ENCODE data around the gene FBXO41.
A peak's percentile ranks its signal among the peaks of the same experiment; 100 is the strongest.

The FBXO41 gene

DNA sequence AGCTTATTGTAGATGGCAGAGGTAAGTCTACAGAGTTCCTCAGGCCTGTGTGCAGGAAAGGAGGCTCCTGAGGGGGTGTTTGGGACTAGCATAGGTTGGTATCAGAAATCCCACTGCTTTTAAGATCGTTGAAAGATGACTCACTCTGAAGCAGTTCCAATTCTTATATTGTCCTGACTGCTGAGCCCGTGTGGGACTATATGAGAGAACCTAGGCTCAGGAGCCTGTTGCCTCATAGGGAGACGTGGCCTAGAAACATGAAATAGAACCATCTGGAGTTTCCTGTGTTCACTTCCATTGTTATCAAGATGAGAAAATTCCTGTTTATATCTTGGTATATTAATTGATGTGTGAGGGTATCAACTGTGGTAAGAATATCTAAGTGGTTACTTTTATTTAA lies 44.5 kb downstream of the FBXO41 start:
- DNase-seq (ENCODE audit: low read depth in 1 of 2, low spot score in 1 of 2) = no peak
- in situ Hi-C loops (cut with HindIII; ENCODE audit: low pct_unique_long_range_greater_than_20kb, low sequenced_read_pairs) = no loop called here
- no peak for TF ChIP-seq JUND (IDR thresholded peaks at IDR 0.05; ENCODE audit: low read depth)

DNA sequence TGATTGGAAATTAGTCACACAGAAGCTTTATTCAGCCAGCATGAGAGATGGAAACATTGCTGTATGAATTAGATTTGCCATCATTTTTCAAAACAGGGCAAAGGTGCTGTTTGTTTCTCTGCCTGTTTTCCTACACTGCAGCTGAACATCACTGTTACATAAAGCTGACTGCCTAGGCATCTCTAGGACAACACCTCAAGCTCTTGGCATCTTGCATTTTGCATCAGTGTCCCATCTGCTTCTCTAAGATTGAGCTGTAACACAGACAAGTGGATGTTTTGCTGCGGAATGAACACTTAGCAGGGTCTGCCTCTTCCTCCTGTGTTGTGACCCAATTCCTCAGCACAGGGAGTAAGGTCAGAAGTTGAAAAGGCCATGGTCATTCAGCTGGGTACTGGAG lies 45.3 kb downstream of the FBXO41 start:
- TF ChIP-seq JUND (IDR thresholded peaks at IDR 0.05; ENCODE audit: low read depth) = no peak
- in situ Hi-C loops (cut with HindIII; ENCODE audit: low pct_unique_long_range_greater_than_20kb, low sequenced_read_pairs) = no loop called here
- DNase-seq (ENCODE audit: low read depth in 1 of 2, low spot score in 1 of 2) = no peak

DNA sequence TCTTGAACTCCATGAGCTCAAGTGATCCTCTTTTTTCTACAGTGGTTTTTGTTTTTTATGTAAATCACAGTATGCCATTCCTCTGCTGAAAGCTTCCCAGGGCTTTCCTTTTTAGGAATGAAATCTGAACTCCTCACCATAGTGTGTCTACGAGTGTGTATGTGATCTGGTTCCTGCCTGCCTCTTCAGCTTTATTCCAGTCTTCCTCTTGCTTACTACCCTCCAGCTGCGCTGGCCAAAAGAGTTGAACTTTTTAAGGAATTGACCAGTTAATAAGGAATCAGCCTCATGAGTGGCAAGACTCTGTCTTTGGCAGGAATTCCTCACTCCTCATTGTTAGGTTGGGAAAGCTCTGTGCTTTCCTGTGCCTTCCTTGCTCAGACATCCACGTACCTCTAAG lies 46.1 kb downstream of the FBXO41 start:
- DNase-seq (ENCODE audit: low read depth in 1 of 2, low spot score in 1 of 2) = no peak
- in situ Hi-C loops (cut with HindIII; ENCODE audit: low pct_unique_long_range_greater_than_20kb, low sequenced_read_pairs) = no loop called here
- no peak for TF ChIP-seq JUND (IDR thresholded peaks at IDR 0.05; ENCODE audit: low read depth)

- in situ Hi-C loops (cut with HindIII; ENCODE audit: low pct_unique_long_range_greater_than_20kb, low sequenced_read_pairs) = no loop called here
- TF ChIP-seq JUND (IDR thresholded peaks at IDR 0.05; ENCODE audit: low read depth) = no peak
Observed at GRCh38 chr2:73237168-73237567, 47.1 kb downstream of the FBXO41 start.

GRCh38 chr2:73235315-73236028 lies 48.8 kb downstream of the FBXO41 start:
- no peak for TF ChIP-seq JUND (IDR thresholded peaks at IDR 0.05; ENCODE audit: low read depth)
- no peak for DNase-seq (ENCODE audit: low read depth in 1 of 2, low spot score in 1 of 2)
- in situ Hi-C loops (cut with HindIII; ENCODE audit: low pct_unique_long_range_greater_than_20kb, low sequenced_read_pairs) = no loop called here

More at GRCh38 chr2:73237168-73237567, 47.1 kb downstream of the FBXO41 start:
- no peak for DNase-seq (ENCODE audit: low read depth in 1 of 2, low spot score in 1 of 2)

DNA sequence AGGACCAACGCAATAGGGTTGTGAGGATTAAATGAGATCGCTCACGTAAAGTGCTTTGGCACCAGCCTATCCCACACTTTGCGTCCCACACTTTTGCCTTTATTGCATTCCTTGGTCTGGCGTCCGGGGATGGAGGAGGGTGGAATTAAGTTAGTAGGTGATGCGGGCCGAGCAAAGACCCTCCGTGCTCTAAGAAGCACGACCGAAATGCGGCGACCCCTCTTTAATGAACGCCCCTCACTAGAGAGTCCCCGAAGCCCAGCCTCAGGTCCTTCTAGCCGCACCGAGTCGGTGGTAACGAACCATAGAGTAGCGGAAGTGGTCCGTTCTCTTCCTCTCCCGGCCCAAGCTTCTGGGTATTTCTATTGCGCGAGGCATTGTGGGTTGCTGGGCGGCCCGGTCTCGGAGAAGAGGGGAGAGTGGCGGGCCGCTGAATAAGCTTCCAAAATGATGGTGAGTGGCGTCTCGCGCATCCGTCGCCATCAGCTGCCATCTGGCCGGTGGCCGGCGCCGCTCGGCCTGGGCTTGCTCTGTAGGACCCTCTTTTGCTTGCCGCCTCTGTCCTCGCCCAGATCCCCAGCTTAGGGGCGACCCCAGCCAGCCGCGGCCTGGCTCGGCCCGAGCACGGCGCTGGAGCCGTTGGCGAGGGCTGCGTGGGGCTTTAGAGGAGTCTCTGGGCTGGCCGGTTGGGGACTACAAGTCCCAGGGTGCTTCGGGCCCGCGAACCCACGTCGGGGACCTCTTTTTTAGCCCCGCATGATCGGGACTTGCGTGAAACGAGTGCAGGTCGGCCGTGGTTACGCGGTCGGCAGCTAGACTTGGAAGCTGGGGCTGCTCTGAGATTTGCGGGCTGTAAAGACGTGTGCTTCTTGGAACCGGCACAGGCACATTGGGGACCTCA lies 50.1 kb downstream of the FBXO41 start, which contains the start of gene CCT7:
Gene CCT7 (plus strand): TSS at position 377 of the 901 bp plus-strand sequence. CDS start 71 bp downstream, at position 448.
- in situ Hi-C loops (cut with HindIII; ENCODE audit: low pct_unique_long_range_greater_than_20kb, low sequenced_read_pairs) = no loop called here
- no peak for TF ChIP-seq JUND (IDR thresholded peaks at IDR 0.05; ENCODE audit: low read depth)
- peak; percentile 55 to 90 for DNase-seq (ENCODE audit: low read depth in 1 of 2, low spot score in 1 of 2)

- DNase-seq (ENCODE audit: low read depth in 1 of 2, low spot score in 1 of 2) = peak; percentile 95 to 99
- in situ Hi-C loops (cut with HindIII; ENCODE audit: low pct_unique_long_range_greater_than_20kb, low sequenced_read_pairs) = no loop called here
- TF ChIP-seq JUND (IDR thresholded peaks at IDR 0.05; ENCODE audit: low read depth) = no peak
Observed at GRCh38 chr2:73233154-73233931, 50.9 kb downstream of the FBXO41 start, which contains the start of gene PRADC1. PRADC1 (minus strand) TSS chr2:73233239; CDS start chr2:73233160, 79 bp downstream.

DNA sequence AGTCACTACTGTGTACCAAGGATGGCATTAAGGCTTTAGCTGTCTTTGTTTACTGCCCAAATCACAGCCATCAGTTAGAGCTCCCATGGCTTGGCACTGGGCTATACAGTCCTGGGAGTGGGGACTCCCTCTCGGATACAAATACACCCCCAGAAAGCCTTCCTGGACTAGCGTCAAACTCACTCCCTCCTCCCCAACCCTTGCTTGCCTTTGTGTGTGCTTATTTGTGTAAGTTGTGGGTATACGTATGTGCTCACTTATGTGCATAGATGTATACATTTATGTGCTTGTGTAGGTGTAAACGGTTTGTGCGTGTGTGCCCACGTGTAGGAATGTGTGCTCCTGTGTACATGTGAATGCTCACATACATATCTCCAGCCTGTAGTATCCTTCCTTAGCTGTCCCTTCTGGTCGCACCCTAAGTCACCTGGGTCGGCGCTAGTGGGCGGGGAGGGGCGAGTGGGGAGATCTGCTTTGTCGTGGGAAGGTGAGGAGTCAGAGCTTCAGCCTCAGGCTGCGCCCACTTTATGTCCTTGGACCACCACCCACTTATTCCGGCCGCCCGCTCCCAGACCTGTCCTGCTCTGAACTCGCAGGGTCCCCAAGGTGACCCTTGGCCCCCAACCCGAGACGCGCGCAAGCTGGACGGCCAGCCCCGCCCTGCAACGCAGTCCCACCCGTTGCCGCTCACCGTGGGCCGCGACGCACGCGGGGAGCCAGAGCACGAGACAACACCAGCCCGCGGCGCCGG lies 51.7 kb downstream of the FBXO41 start:
- no peak for TF ChIP-seq JUND (IDR thresholded peaks at IDR 0.05; ENCODE audit: low read depth)
- in situ Hi-C loops (cut with HindIII; ENCODE audit: low pct_unique_long_range_greater_than_20kb, low sequenced_read_pairs) = no loop called here
- peak; percentile 13 to 32 for DNase-seq (ENCODE audit: low read depth in 1 of 2, low spot score in 1 of 2)

GRCh38 chr2:73228631-73229030 lies 55.6 kb downstream of the FBXO41 start:
- TF ChIP-seq JUND (IDR thresholded peaks at IDR 0.05; ENCODE audit: low read depth) = no peak
- DNase-seq (ENCODE audit: low read depth in 1 of 2, low spot score in 1 of 2) = no peak
- in situ Hi-C loops (cut with HindIII; ENCODE audit: low pct_unique_long_range_greater_than_20kb, low sequenced_read_pairs) = no loop called here

- no peak for TF ChIP-seq JUND (IDR thresholded peaks at IDR 0.05; ENCODE audit: low read depth)
- in situ Hi-C loops (cut with HindIII; ENCODE audit: low pct_unique_long_range_greater_than_20kb, low sequenced_read_pairs) = no loop called here
- no peak for DNase-seq (ENCODE audit: low read depth in 1 of 2, low spot score in 1 of 2)
Observed at GRCh38 chr2:73227086-73227485, 57.2 kb downstream of the FBXO41 start.

- DNase-seq (ENCODE audit: low read depth in 1 of 2, low spot score in 1 of 2) = no peak
- TF ChIP-seq JUND (IDR thresholded peaks at IDR 0.05; ENCODE audit: low read depth) = no peak
- in situ Hi-C loops (cut with HindIII; ENCODE audit: low pct_unique_long_range_greater_than_20kb, low sequenced_read_pairs) = no loop called here
Observed at GRCh38 chr2:73225513-73226360, 58.5 kb downstream of the FBXO41 start.
